Rectal smooth muscle tissue (tissue), 1 donor: Measurements from ENCODE around the gene KCNS1.

Experiments used
- H3K27ac ChIP-seq: one replicate; pipeline ENCODE4 v1.7.0; 2013; ENCODE audit warnings: low read depth, low read length, inconsistent platforms
- H3K27me3 ChIP-seq: one replicate; pipeline ENCODE4 v1.7.0; 2013; ENCODE audit warnings: low read length; ENCODE audit not compliant: control insufficient read depth, insufficient read depth
- H3K36me3 ChIP-seq: one replicate; pipeline ENCODE4 v1.7.0; 2013; ENCODE audit warnings: low read length; ENCODE audit not compliant: control insufficient read depth, insufficient read depth
- H3K4me1 ChIP-seq: one replicate; pipeline ENCODE4 v1.7.0; 2013; ENCODE audit warnings: low read length; ENCODE audit not compliant: control insufficient read depth, insufficient read depth
- H3K4me3 ChIP-seq: one replicate; pipeline ENCODE4 v1.7.0; 2013; ENCODE audit warnings: low read length
- H3K9ac ChIP-seq: one replicate; pipeline ENCODE4 v1.7.0; 2013; ENCODE audit warnings: low read length

Gene KCNS1

DNA sequence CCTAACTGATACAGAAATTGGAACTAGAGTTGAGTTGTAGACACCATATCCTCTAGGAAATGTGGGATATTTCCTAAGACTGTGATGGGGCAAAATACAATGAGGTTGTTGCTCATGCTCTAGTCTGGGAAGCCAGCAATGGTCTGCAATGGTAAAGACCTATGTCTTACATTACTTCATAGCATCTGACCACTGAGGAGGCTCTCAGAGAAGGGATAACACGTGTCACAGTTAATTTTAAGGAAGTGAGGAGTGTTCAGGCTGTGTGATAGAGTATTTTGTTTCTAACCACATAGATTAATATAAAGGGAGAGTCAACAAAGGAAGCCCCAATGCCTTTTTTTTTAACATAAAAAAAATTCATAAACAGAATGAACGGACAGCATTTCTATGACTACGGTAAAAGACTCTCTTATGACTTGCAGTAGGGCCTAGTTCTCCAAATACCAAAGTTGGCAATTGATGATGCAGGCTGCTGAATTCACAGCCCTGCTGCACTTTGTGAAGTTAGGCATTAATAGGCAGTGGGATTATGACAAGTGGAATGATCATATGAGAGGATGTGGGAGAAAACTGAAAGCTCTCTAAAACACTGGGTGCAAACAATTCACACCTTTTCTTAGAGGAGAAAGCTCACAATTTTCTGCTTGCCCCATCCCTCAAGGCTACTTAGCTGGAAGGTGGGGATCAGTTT, 13.7 kb downstream of the KCNS1 start:
- no peaks in the 10 kb centered on the region for H3K36me3 ChIP-seq
- no peak overlapping the region for H3K27ac ChIP-seq
- H3K9ac ChIP-seq, result no peak overlapping the region

GRCh38 chr20:45085867-45086266, 15.1 kb downstream of the KCNS1 start:
- H3K4me1 ChIP-seq, result no peaks in the 10 kb centered on the region
- no peak overlapping the region for H3K27ac ChIP-seq
- no peaks in the 10 kb centered on the region for H3K27me3 ChIP-seq
- no peak overlapping the region for H3K4me3 ChIP-seq
- no peak overlapping the region for H3K9ac ChIP-seq
- H3K36me3 ChIP-seq, result no peaks in the 10 kb centered on the region

More for the DNA sequence above, 13.7 kb downstream of the KCNS1 start:
- no peak overlapping the region for H3K4me3 ChIP-seq
- H3K4me1 ChIP-seq, result no peaks in the 10 kb centered on the region
- H3K27me3 ChIP-seq, result no peaks in the 10 kb centered on the region

DNA sequence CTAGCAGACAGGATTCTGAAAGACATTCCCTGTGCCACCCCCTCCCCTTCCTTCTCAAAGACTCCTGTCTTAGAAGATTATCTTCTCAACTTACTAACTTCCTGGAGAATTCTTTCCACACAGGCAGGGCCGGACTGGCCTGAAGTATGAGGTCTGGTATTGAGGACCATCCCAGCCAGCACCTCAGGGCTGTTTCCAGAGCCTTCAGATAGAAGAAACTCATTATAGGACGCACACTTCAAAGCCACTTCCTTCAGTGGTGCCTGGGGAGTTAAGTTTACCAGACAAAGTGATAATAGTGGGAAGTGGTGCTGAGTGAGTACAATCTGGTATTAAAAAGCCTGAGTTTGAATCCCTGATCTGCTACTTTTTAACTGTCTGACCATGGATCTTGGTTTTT, 15.6 kb downstream of the KCNS1 start:
- Histone ChIP-seq H3K4me3 (no peak overlapping the region), H3K27ac (no peak overlapping the region), H3K4me1 (no peaks in the 10 kb centered on the region), H3K27me3 (no peaks in the 10 kb centered on the region), H3K36me3 (peaks cover 1% of the 10 kb centered on the region), H3K9ac (no peak overlapping the region)

DNA sequence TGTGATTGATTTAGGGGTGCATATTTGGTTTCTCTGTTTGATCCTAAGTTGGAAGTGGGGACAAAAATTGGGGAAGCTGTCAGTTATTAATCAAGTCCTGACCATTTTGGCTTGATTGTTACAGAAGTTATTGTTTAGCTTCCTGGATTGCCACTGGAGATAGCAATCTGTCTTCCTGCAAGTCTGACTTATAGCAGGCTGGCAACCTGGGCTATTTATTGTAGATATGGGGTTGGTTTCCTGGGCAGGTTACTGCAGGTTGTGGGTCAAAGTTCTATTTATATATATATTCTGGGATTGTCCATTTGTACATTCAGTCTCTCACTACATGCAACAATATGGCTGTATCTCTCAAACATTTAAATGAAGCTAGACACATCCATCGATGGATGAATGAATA, 17.8 kb downstream of the KCNS1 start:
- Histone ChIP-seq H3K36me3 (peaks cover 2% of the 10 kb centered on the region), H3K4me1 (no peaks in the 10 kb centered on the region), H3K4me3 (no peak overlapping the region), H3K27me3 (no peaks in the 10 kb centered on the region), H3K9ac (no peak overlapping the region), H3K27ac (no peak overlapping the region)

GRCh38 chr20:45082468-45082867, 18.5 kb downstream of the KCNS1 start:
- Histone ChIP-seq H3K27me3 (no peaks in the 10 kb centered on the region), H3K4me3 (no peak overlapping the region), H3K4me1 (no peaks in the 10 kb centered on the region), H3K9ac (no peak overlapping the region), H3K36me3 (peaks cover 2% of the 10 kb centered on the region), H3K27ac (no peak overlapping the region)

- peaks cover 2% of the 10 kb centered on the region for H3K36me3 ChIP-seq
- H3K27me3 ChIP-seq, result no peaks in the 10 kb centered on the region
- no peak overlapping the region for H3K9ac ChIP-seq
- no peaks in the 10 kb centered on the region for H3K4me1 ChIP-seq
- H3K4me3 ChIP-seq, result no peak overlapping the region
- no peak overlapping the region for H3K27ac ChIP-seq
Measured at GRCh38 chr20:45080867-45081624, 19.9 kb downstream of the KCNS1 start.

- Histone ChIP-seq H3K27ac (no peak overlapping the region), H3K9ac (no peak overlapping the region), H3K4me3 (no peak overlapping the region), H3K4me1 (no peaks in the 10 kb centered on the region), H3K36me3 (peaks cover 2% of the 10 kb centered on the region), H3K27me3 (no peaks in the 10 kb centered on the region)
Measured at GRCh38 chr20:45077559-45077958, 23.4 kb downstream of the KCNS1 start.

GRCh38 chr20:45073221-45073620, 27.7 kb downstream of the KCNS1 start:
- H3K36me3 ChIP-seq, result no peaks in the 10 kb centered on the region
- no peaks in the 10 kb centered on the region for H3K4me1 ChIP-seq
- no peak overlapping the region for H3K4me3 ChIP-seq
- no peaks in the 10 kb centered on the region for H3K27me3 ChIP-seq
- H3K27ac ChIP-seq, result no peak overlapping the region
- H3K9ac ChIP-seq, result no peak overlapping the region

- no peaks in the 10 kb centered on the region for H3K36me3 ChIP-seq
- no peak overlapping the region for H3K4me3 ChIP-seq
- H3K4me1 ChIP-seq, result no peaks in the 10 kb centered on the region
- no peaks in the 10 kb centered on the region for H3K27me3 ChIP-seq
- no peak overlapping the region for H3K9ac ChIP-seq
- H3K27ac ChIP-seq, result no peak overlapping the region
Measured at GRCh38 chr20:45072066-45072465, 28.9 kb downstream of the KCNS1 start.

DNA sequence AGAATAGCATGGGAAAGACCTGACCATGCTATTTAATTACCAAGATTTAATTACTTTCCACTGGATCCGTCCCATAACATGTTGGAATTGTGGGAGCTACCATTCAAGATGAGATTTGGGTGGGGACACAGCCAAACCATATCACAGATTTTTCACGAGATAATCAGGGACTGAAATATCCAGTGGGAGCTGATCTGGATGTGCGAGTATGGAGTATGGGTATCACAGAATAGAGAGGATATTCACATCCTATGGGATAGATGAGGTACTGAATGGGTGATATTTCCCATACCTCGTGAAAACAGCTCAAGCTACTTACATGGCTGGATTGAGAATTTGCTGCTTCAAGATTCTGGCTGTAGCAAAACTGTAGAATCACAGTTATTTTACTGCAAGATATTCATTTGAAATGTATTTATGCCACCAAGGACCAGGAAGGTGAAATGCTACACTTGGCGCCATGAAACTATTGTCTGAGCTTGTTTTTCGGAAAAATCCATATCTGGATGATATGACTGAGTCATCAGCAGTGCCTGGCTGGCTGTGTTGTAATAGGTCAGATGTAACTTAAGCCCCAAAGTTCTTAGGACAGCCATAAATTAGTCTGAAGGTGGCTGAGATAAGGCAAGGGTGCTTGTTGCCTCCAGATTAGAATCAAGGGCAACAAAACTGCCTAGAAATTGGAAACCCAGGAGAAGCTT, 29.8 kb downstream of the KCNS1 start:
- Histone ChIP-seq H3K9ac (no peak overlapping the region), H3K36me3 (no peaks in the 10 kb centered on the region), H3K27me3 (no peaks in the 10 kb centered on the region), H3K27ac (no peak overlapping the region), H3K4me3 (no peak overlapping the region), H3K4me1 (no peaks in the 10 kb centered on the region)

- Histone ChIP-seq H3K4me3 (no peak overlapping the region), H3K27ac (no peak overlapping the region), H3K9ac (no peak overlapping the region), H3K36me3 (no peaks in the 10 kb centered on the region), H3K27me3 (no peaks in the 10 kb centered on the region), H3K4me1 (no peaks in the 10 kb centered on the region)
Measured at GRCh38 chr20:45069261-45069660, 31.7 kb downstream of the KCNS1 start.

DNA sequence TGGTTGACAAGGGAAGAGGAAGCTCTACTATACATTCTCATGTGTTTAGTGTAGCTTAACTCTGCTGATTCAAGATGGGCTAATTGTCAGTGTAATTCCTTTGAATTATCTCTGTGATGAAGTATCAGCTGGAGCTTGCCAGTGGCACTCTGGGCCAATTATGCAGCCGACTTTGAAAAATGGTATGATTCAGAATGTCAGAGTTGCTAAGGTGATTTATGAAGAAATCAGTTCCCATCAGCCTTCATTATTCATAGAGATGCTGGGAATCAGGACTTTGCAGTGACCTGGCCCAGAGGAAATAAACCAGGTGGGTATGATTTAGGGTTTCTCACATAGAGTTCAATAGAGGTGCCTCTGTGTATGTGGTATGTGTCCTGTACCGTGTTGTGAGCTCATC, 33.4 kb downstream of the KCNS1 start:
- Histone ChIP-seq H3K27ac (no peak overlapping the region), H3K27me3 (no peaks in the 10 kb centered on the region), H3K9ac (no peak overlapping the region), H3K36me3 (no peaks in the 10 kb centered on the region), H3K4me3 (no peak overlapping the region), H3K4me1 (no peaks in the 10 kb centered on the region)
